PFSK-1 (cell line): ENCODE results near the gene ASB10.

Experiments used
- FOXP2 ChIP-seq: optimal IDR thresholded peaks from 2 replicates; pipeline ENCODE3; 2011; ENCODE audit warnings: borderline replicate concordance, control low read depth, inconsistent platforms; ENCODE audit not compliant: insufficient read depth; ENCODE audit errors: extremely low read length, extremely low read depth
- POLR2AphosphoS5 ChIP-seq: IDR thresholded peaks from 2 replicates; pipeline ENCODE4 v1.6.1; 2012; ENCODE audit warnings: low read depth, mild to moderate bottlenecking, control low read depth, low read length, moderate library complexity
- REST ChIP-seq, 2 experiments: IDR thresholded peaks; 2 replicates each; pipeline versions ENCODE4 v1.6.1 to v1.8.0; 2011 to 2012; ENCODE audit warnings: low read depth in 2 of 2, low read length in 2 of 2, control low read depth in 1 of 2, inconsistent platforms in 1 of 2, mild to moderate bottlenecking in 1 of 2, moderate library complexity in 1 of 2; ENCODE audit not compliant: insufficient read depth in 1 of 2
- SIN3A ChIP-seq: IDR thresholded peaks from 2 replicates; pipeline ENCODE4 v1.6.1; 2012; ENCODE audit warnings: mild to moderate bottlenecking, low read length, moderate library complexity, borderline replicate concordance; ENCODE audit not compliant: insufficient read depth
- TAF1 ChIP-seq: IDR thresholded peaks from 2 replicates; pipeline ENCODE4 v1.6.1; 2012; ENCODE audit warnings: low read length, control low read depth, borderline replicate concordance; ENCODE audit not compliant: insufficient read depth

Gene ASB10

GRCh38 chr7:151138153-151138851 lies 48.7 kb downstream of the ASB10 start:
- TF ChIP-seq FOXP2 (no peak), SIN3A (no peak), POLR2AphosphoS5 (no peak), REST (IDR thresholded peaks at IDR 0.05; ENCODE audit: insufficient read depth in 1 of 2, low read depth in 2 of 2, low read length in 2 of 2) (no peak), TAF1 (no peak)

- TF ChIP-seq REST (IDR thresholded peaks at IDR 0.05; ENCODE audit: insufficient read depth in 1 of 2, low read depth in 2 of 2, low read length in 2 of 2): no peak
- TF ChIP-seq SIN3A: no peak
- TF ChIP-seq TAF1: no peak
- no peak for TF ChIP-seq POLR2AphosphoS5
- TF ChIP-seq FOXP2: no peak
Measured at GRCh38 chr7:151137791-151138152, 49.3 kb downstream of the ASB10 start.

- no peak for TF ChIP-seq REST (IDR thresholded peaks at IDR 0.05; ENCODE audit: insufficient read depth in 1 of 2, low read depth in 2 of 2, low read length in 2 of 2)
- no peak for TF ChIP-seq FOXP2
- no peak for TF ChIP-seq POLR2AphosphoS5
Measured at GRCh38 chr7:151137076-151137675, 49.9 kb downstream of the ASB10 start.

DNA sequence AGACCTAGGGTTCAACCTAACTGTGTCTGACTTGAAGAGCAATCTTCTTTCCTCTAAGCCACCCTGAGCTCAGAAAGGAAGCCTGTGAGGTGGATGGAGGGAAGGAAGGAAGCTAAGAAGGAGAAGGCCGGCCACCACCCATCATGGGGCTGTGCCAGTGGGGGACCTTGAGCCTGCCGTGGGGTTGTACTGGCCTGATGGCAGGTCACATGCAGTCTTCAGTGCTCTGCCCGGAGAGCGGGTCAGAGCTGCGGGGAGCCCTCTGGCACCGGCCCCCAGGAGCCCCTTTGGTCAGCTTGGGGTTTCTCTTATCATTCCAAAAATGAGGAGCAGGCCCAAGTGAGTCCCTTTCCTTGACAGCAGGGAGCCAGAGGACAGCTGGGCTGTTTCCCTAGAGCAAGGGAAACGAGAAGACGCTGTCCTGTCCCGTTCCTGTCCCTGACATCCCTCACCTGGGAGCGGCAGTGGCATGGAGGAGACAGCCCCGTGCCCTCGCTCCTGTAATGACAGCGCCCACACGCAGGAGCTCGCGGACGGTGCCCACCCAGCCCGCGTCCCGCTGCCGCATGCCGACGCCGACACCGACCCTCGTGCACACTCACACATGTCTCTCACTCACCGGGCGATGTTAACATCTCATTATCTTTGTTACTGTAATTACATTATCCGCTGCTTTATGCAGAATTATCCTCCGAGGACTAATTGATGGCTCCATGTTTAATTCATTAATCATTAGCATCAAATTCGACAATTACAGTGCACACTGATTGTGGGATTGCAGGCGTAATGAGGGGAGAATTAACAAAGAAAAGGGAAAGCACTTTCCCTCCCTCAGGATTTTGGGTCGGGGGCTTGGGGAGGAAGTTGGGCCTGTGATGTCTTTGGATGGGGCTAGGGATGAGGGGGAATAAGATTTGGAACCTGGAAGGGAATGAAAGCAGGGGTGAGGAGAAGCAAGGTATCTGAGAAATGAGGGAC lies 50.9 kb downstream of the ASB10 start:
- no peak for TF ChIP-seq REST (IDR thresholded peaks at IDR 0.05; ENCODE audit: insufficient read depth in 1 of 2, low read depth in 2 of 2, low read length in 2 of 2)
- no peak for TF ChIP-seq TAF1
- no peak for TF ChIP-seq FOXP2
- no peak for TF ChIP-seq POLR2AphosphoS5
- no peak for TF ChIP-seq SIN3A
